ENCODE results near the gene ANO8. TPM values are rescaled to one million over a fixed set of nuclear protein-coding genes. Genes with fewer than 3 reads are reported as not detected.

Gene ANO8
- total and polyA plus RNA-seq, 2 of the 13 experiments (the other 11 are each of a cell fraction or from before 2014, with no cell fraction given) = 1.8 to 3.5 TPM

- TF ChIP-seq RBM22 (optimal IDR thresholded peaks at IDR 0.05; ENCODE audit: low read length) (peak; percentile 57), PHF5A (CRISPR knock-in tag; IDR thresholded peaks at IDR 0.05; ENCODE audit: low read depth, unreplicated experiment) (no peak), ZNF432 (CRISPR knock-in tag; IDR thresholded peaks at IDR 0.05; ENCODE audit: borderline replicate concordance) (no peak), ZNF296 (CRISPR knock-in tag; conservative IDR thresholded peaks at IDR 0.05) (no peak), MIXL1 (CRISPR knock-in tag; IDR thresholded peaks at IDR 0.05) (0 out of 2 replicates have a peak, but pooled peaks have one; percentile 15), ZKSCAN8 (CRISPR knock-in tag; IDR thresholded peaks at IDR 0.05; ENCODE audit: borderline replicate concordance) (no peak), ZNF12 (CRISPR knock-in tag; IDR thresholded peaks at IDR 0.05) (no peak), MZF1 (CRISPR knock-in tag; IDR thresholded peaks at IDR 0.05; ENCODE audit: borderline replicate concordance) (no peak), ZNF503 (CRISPR knock-in tag; IDR thresholded peaks at IDR 0.05) (no peak), SIX1 (CRISPR knock-in tag; IDR thresholded peaks at IDR 0.05; ENCODE audit: borderline replicate concordance) (no peak), SAP130 (CRISPR knock-in tag; IDR thresholded peaks at IDR 0.05; ENCODE audit: low read depth) (peak; percentile 83), RCOR2 (CRISPR knock-in tag; IDR thresholded peaks at IDR 0.05) (no peak), REL (CRISPR knock-in tag; conservative IDR thresholded peaks at IDR 0.05) (no peak), UBTF (CRISPR knock-in tag; IDR thresholded peaks at IDR 0.05) (peak; percentile 94), POLR2AphosphoS2 (IDR thresholded peaks at IDR 0.05; ENCODE audit: low read depth, low read length) (no peak), ZNF549 (CRISPR knock-in tag; IDR thresholded peaks at IDR 0.05) (no peak), HNRNPH1 (optimal IDR thresholded peaks at IDR 0.05; ENCODE audit: low read depth, low read length) (no peak), ZNF260 (CRISPR knock-in tag; IDR thresholded peaks at IDR 0.05; ENCODE audit: borderline replicate concordance, low read depth) (no peak), REXO4 (CRISPR knock-in tag; IDR thresholded peaks at IDR 0.05; ENCODE audit: borderline replicate concordance) (no peak), MTA1 (CRISPR knock-in tag; IDR thresholded peaks at IDR 0.05; ENCODE audit: borderline replicate concordance) (no peak), ZNF331 (CRISPR knock-in tag; IDR thresholded peaks at IDR 0.05) (peak; percentile 41; the same call in 1 of the 2 replicates), ZKSCAN1 (IDR thresholded peaks at IDR 0.05; ENCODE audit: low read length) (no peak)
- TF ChIP-seq, protein P1, sequence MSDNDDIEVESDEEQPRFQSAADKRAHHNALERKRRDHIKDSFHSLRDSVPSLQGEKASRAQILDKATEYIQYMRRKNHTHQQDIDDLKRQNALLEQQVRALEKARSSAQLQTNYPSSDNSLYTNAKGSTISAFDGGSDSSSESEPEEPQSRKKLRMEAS (IDR thresholded peaks at IDR 0.05) = peak; percentile 86
- TF ChIP-seq, protein P2, sequence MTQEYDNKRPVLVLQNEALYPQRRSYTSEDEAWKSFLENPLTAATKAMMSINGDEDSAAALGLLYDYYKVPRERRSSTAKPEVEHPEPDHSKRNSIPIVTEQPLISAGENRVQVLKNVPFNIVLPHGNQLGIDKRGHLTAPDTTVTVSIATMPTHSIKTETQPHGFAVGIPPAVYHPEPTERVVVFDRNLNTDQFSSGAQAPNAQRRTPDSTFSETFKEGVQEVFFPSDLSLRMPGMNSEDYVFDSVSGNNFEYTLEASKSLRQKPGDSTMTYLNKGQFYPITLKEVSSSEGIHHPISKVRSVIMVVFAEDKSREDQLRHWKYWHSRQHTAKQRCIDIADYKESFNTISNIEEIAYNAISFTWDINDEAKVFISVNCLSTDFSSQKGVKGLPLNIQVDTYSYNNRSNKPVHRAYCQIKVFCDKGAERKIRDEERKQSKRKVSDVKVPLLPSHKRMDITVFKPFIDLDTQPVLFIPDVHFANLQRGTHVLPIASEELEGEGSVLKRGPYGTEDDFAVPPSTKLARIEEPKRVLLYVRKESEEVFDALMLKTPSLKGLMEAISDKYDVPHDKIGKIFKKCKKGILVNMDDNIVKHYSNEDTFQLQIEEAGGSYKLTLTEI (CRISPR knock-in tag; conservative IDR thresholded peaks at IDR 0.05) = no peak
Measured at GRCh38 chr19:17334414-17335409, at the start of gene ANO8 (continued).
